HG03066 (cell line): ENCODE results near the gene RHBDF2.

ENCODE experiments used
- ATAC-seq: cut with Tn5 transposase; IDR thresholded peaks from one replicate; pipeline ENCODE4 v1.9.1; 2021; ENCODE audit warnings: low read depth; ENCODE audit not compliant: unreplicated experiment

Gene RHBDF2

GRCh38 chr17:76501018-76501826 lies at the start of gene RHBDF2:
TSS of gene RHBDF2 (minus strand) at chr17:76501423. CDS start at chr17:76481524, 19,899 bp downstream.
- peak; percentile 54 for ATAC-seq

- no peak for ATAC-seq
Measured at GRCh38 chr17:76549539-76549938, 48.3 kb upstream of the RHBDF2 start.

GRCh38 chr17:76549215-76549518 lies 47.9 kb upstream of the RHBDF2 start:
- no peak for ATAC-seq

GRCh38 chr17:76548378-76549214 lies 47.4 kb upstream of the RHBDF2 start:
- no peak for ATAC-seq

- no peak for ATAC-seq
Measured at GRCh38 chr17:76547642-76548202, 46.5 kb upstream of the RHBDF2 start.

- no peak for ATAC-seq
Measured at GRCh38 chr17:76547183-76547641, 46.0 kb upstream of the RHBDF2 start.

GRCh38 chr17:76546556-76547182 lies 45.4 kb upstream of the RHBDF2 start:
- no peak for ATAC-seq

- ATAC-seq, result no peak
Measured at GRCh38 chr17:76545918-76546555, 44.8 kb upstream of the RHBDF2 start.

- no peak for ATAC-seq
Measured at GRCh38 chr17:76544546-76545365, 43.5 kb upstream of the RHBDF2 start.

- ATAC-seq, result no peak
Measured at GRCh38 chr17:76543826-76544545, 42.8 kb upstream of the RHBDF2 start.

- ATAC-seq, result no peak
Measured at GRCh38 chr17:76543482-76543825, 42.2 kb upstream of the RHBDF2 start.

- ATAC-seq, result no peak
Measured at GRCh38 chr17:76542984-76543383, 41.8 kb upstream of the RHBDF2 start.

GRCh38 chr17:76542566-76542971 lies 41.3 kb upstream of the RHBDF2 start:
- no peak for ATAC-seq

GRCh38 chr17:76541739-76542454 lies 40.7 kb upstream of the RHBDF2 start:
- no peak for ATAC-seq

GRCh38 chr17:76540381-76541300 lies 39.4 kb upstream of the RHBDF2 start:
- no peak for ATAC-seq

GRCh38 chr17:76539631-76540271 lies 38.5 kb upstream of the RHBDF2 start, which contains the start of gene PRCD:
TSS of gene PRCD (plus strand) at chr17:76540044. CDS start at chr17:76540142, 98 bp downstream.
- ATAC-seq, result no peak
